Nephron (organoid): Measurements from ENCODE around the gene PPFIA4.

Experiments
- H3K27ac Mint-ChIP-seq, 3 experiments: 2 replicates each; pipeline ENCODE4 v1.8.0; 2020; ENCODE audit warnings: mixed read lengths in 3 of 3, mild to moderate bottlenecking in 2 of 3, moderate library complexity in 1 of 3
- H3K27me3 Mint-ChIP-seq: 2 replicates; pipeline ENCODE4 v1.8.0; 2021; ENCODE audit warnings: low read depth, mild to moderate bottlenecking, moderate library complexity, mixed read lengths
- H3K36me3 Mint-ChIP-seq: 2 replicates; pipeline ENCODE4 v1.8.0; 2020; ENCODE audit warnings: low read depth, mixed read lengths
- H3K4me1 Mint-ChIP-seq: 2 replicates; pipeline ENCODE4 v1.8.0; 2020; ENCODE audit warnings: mixed read lengths
- H3K4me3 Mint-ChIP-seq, 3 experiments: 2 replicates each; pipeline ENCODE4 v1.8.0; 2020; ENCODE audit warnings: mild to moderate bottlenecking in 3 of 3, mixed read lengths in 3 of 3, moderate library complexity in 2 of 3
- H3K9me3 Mint-ChIP-seq: 2 replicates; pipeline ENCODE4 v1.8.0; 2020; ENCODE audit warnings: mixed read lengths
- TF ChIP-seq, protein P1 (sequence below), 3 experiments: fragments of 200-600 bp; sonication (generic); IDR thresholded peaks; one replicate each; pipeline ENCODE4 v1.5.0; 2021; ENCODE audit warnings: antibody characterized with exemption in 3 of 3; ENCODE audit not compliant: unreplicated experiment in 3 of 3

The PPFIA4 gene

DNA sequence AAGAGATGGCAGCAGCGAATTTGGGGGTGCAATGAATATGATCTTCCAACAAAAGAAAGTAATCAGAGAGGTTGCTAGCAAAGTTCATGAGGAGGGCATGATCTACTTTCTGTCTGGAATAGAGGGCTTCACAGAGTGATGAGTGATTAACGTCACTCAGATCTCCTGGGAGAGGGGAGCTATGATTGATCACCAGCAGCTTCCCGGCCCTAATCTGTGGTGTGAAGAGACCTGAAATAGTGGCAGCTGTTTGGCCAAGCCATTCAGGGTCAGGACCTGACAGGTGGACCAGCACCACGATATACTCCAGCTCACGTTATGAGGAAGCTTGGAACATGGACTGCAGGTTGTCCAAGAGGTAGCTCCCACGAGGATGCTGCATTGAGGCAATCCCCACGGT lies 39.0 kb upstream of the PPFIA4 start:
- Mint-ChIP-seq H3K9me3 (no peaks in the 10 kb centered on the region), H3K27me3 (peaks cover 28% of the 10 kb centered on the region), H3K4me1 (no peaks in the 10 kb centered on the region), H3K27ac (no peak overlapping the region), H3K36me3 (no peaks in the 10 kb centered on the region), H3K4me3 (no peak overlapping the region)
- TF ChIP-seq, protein P1, sequence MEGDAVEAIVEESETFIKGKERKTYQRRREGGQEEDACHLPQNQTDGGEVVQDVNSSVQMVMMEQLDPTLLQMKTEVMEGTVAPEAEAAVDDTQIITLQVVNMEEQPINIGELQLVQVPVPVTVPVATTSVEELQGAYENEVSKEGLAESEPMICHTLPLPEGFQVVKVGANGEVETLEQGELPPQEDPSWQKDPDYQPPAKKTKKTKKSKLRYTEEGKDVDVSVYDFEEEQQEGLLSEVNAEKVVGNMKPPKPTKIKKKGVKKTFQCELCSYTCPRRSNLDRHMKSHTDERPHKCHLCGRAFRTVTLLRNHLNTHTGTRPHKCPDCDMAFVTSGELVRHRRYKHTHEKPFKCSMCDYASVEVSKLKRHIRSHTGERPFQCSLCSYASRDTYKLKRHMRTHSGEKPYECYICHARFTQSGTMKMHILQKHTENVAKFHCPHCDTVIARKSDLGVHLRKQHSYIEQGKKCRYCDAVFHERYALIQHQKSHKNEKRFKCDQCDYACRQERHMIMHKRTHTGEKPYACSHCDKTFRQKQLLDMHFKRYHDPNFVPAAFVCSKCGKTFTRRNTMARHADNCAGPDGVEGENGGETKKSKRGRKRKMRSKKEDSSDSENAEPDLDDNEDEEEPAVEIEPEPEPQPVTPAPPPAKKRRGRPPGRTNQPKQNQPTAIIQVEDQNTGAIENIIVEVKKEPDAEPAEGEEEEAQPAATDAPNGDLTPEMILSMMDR (IDR thresholded peaks at IDR 0.05; ENCODE audit: unreplicated experiment in 3 of 3) = no peak

DNA sequence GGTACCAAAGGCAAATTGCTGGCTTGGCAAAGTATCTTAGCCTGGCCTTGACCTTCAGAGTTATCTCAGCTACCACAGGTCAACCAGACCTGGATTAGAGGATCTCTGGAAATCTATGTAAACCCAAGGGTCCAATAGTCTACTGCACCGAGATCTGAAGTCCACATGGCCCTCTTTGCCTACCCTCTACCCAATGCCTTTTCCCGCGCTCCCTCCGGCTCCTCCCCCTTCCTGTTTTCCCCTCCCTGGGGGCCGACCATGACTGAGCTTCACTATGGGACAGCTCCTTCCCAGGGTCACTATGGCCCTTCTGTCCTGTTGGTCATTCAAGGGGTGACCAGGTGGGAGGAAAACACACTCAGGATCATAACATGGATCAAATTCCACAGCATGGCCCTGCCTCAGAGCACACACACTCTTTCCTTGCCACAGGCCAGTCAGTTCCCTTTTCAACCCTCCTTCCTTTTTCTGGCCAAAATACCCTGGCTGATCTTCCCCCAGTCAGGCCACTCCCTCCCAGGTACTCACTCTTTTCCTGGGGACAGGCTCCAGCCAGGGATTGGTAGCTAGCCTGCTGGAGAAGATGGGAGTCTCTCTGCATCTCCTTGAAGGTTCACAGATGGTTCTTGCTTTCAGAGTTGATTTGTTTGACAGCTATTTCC lies 38.2 kb upstream of the PPFIA4 start:
- H3K27me3 Mint-ChIP-seq = peaks cover 32% of the 10 kb centered on the region
- TF ChIP-seq, protein P1 (IDR thresholded peaks at IDR 0.05; ENCODE audit: unreplicated experiment in 3 of 3) = no peak
- H3K4me3 Mint-ChIP-seq = no peak overlapping the region

DNA sequence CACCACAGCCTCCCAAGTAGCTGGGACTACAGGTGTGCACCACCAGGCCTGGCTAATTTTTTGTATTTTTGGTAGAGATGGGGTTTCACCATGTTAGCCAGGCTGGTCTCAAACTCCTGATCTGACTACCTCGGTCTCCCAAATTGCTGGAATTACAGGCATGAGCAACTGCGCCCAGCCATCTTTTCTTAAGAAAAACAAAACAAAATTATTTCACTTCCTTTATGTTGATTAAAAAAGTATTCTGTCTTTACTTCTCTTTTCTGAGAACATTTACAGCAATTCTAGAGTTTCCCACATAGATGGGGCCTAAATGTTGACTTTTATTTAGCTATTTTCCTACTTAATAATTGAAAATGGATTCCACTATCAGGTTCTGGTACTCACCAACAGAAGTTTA lies 36.4 kb upstream of the PPFIA4 start:
- H3K4me3 Mint-ChIP-seq = no peak overlapping the region
- no peaks in the 10 kb centered on the region for H3K36me3 Mint-ChIP-seq
- H3K27ac Mint-ChIP-seq = no peak overlapping the region
- no peaks in the 10 kb centered on the region for H3K9me3 Mint-ChIP-seq
- TF ChIP-seq, protein P1 (IDR thresholded peaks at IDR 0.05; ENCODE audit: unreplicated experiment in 3 of 3) = no peak
- peaks cover 46% of the 10 kb centered on the region for H3K27me3 Mint-ChIP-seq
- H3K4me1 Mint-ChIP-seq = no peaks in the 10 kb centered on the region

More for the DNA sequence above, 38.2 kb upstream of the PPFIA4 start:
- H3K9me3 Mint-ChIP-seq = no peaks in the 10 kb centered on the region
- no peak overlapping the region for H3K27ac Mint-ChIP-seq
- H3K36me3 Mint-ChIP-seq = no peaks in the 10 kb centered on the region
- H3K4me1 Mint-ChIP-seq = no peaks in the 10 kb centered on the region

DNA sequence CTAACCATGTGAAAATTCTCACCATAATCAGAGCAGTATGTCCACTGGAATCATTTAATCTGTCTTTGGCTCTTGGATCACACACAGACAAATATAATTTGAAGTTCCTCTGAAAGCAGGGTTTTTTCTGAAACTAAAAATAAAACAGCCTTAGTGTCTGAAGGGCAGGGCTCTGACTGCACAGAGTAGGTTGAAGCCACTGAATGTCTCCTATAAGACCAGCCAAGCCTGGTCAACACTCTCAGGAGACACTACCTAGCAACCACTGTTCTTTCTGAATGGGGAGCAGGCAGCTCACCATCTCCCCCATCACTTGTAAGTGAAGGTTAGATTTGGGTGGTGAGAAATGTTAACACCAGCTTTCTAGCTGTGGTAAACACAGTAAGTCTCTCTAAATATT lies 35.2 kb upstream of the PPFIA4 start:
- no peaks in the 10 kb centered on the region for H3K36me3 Mint-ChIP-seq
- H3K27ac Mint-ChIP-seq = no peak overlapping the region
- TF ChIP-seq, protein P1 (IDR thresholded peaks at IDR 0.05; ENCODE audit: unreplicated experiment in 3 of 3) = no peak
- no peaks in the 10 kb centered on the region for H3K9me3 Mint-ChIP-seq
- H3K27me3 Mint-ChIP-seq = peaks cover 58% of the 10 kb centered on the region
- H3K4me1 Mint-ChIP-seq = no peaks in the 10 kb centered on the region
- no peak overlapping the region for H3K4me3 Mint-ChIP-seq

DNA sequence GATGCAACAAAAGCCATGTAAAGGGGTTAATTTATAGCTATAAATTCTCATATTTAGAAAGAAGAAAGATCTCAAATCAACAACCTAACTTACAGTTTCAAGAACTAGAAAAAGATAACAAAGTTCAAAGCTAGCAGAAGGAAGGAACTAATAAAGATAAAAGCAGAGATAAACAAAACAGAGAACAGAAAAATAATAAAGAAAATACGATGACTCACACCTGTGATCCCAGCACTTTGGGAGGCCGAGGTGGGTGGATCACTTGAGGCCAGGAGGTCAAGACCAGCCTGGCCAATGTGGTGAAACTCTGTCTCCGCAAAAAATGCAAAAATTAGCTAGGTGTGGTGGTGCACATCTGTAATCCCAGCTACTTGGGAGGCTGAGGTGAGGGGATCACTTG lies 31.5 kb upstream of the PPFIA4 start:
- no peak overlapping the region for H3K4me3 Mint-ChIP-seq
- TF ChIP-seq, protein P1 (IDR thresholded peaks at IDR 0.05; ENCODE audit: unreplicated experiment in 3 of 3) = no peak
- no peaks in the 10 kb centered on the region for H3K36me3 Mint-ChIP-seq
- H3K27ac Mint-ChIP-seq = no peak overlapping the region
- no peaks in the 10 kb centered on the region for H3K9me3 Mint-ChIP-seq
- peaks cover 75% of the 10 kb centered on the region for H3K27me3 Mint-ChIP-seq
- H3K4me1 Mint-ChIP-seq = no peaks in the 10 kb centered on the region
